Stimulated activated CD4-positive, alpha-beta T cell treated with anti-CD3 and anti-CD28 coated beads, Interleukin-2, amount 100 ng/mL, for 48 hours (primary cell): ENCODE data around the gene PSD.

Experiments used
- DNase-seq, 2 donors: peaks; one replicate each; pipeline ENCODE4 v3.0.0-alpha.2; 2020

The PSD gene

DNA sequence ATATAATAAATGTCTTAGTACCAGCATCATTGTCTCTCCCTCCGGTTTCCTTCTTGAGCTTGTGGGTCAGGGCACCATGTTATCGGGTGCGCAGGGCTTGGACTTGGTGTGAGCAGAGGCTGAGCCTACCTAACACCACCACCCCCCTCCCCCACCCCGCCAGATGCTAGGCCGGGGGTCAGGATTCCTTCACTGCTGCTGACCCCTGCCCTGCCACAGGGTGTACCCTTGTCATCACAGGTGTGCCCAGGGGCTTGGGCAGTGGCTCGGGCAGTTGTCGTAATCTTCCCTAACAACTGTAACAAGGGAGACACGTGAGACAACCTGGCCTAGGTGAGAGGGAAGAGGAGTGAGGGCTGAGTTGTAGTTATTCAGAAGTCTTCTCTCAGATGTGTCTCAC, 35.7 kb downstream of the PSD start:
- DNase-seq = no peak

DNA sequence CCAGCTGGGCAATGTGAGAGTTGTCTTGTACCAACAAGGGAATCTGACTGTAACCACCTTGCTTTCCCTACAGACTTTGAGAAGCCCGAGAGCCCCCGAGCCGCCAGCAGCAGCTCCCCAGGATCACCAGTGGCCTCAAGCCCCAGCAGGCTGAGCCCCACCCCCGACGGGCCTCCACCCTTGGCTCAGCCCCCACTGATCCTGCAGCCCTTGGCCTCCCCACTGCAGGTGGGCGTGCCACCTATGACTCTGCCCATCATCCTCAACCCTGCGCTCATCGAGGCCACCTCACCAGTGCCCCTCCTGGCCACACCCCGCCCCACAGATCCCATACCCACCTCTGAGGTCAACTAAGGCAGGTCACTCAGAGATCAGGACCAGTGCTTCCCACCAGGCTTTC, 36.6 kb downstream of the PSD start:
- no peak for DNase-seq

DNA sequence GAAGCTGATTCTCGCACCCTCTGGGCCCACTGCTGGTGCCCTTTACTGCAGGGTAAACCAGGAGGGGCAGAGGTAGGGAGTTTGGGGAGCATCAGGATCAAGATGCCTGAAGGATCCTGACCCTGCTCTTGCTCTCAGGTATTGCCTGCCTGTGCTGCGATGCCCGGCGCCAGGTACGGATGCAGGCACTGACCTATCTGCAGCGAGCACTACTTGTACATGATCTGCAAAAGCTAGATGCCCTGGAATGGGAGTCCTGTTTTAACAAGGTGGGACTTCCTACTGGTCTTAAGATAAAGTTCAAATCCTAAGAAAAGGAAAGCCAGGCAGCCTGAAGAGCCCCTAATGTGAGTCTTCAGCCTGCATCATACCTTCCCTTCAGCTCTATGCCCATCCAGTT, 39.2 kb downstream of the PSD start:
- DNase-seq = no peak

DNA sequence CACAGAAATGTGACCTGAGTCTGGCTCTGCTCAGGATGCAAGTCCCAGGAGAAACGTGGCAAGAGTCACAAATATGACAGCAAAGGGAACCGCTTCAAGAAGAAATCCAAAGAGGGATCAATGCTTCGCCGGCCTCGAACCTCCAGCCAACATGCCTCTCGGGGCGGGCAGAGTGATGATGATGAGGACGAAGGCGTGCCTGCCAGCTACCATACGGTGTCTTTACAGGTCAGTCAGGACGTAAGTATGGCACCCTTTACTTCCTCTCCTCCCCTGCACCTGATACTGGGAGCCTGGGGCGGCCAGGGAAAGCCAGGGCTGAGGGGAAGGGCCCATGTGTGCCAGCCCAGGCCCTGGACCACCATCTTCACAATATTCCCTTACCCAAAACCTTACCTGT, 41.7 kb downstream of the PSD start:
- DNase-seq = no peak

GRCh38 chr10:102375867-102376266, 42.7 kb downstream of the PSD start:
- DNase-seq = no peak

- no peak for DNase-seq
These were observed 43.3 kb downstream of the PSD start for GRCh38 chr10:102375250-102375649.

GRCh38 chr10:102371295-102371694, 47.3 kb downstream of the PSD start:
- no peak for DNase-seq

DNA sequence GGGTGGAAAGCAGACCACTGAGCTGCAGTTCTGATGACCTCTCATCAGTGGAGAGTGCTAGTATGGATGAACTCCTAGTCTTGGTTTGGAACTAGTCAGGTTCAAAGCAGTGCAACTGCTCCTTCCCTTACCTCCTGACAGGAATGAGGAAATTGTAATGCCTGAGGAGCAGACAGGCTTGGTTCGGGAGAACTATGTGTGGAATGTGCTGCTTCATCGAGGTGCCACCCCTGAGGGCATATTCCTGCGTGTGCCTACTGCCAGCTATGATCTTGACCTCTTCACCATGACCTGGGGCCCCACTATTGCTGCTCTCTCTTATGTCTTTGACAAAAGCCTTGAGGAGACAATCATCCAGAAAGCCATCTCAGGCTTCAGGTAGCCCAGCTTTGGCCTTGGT, 50.5 kb downstream of the PSD start:
- no peak for DNase-seq

DNA sequence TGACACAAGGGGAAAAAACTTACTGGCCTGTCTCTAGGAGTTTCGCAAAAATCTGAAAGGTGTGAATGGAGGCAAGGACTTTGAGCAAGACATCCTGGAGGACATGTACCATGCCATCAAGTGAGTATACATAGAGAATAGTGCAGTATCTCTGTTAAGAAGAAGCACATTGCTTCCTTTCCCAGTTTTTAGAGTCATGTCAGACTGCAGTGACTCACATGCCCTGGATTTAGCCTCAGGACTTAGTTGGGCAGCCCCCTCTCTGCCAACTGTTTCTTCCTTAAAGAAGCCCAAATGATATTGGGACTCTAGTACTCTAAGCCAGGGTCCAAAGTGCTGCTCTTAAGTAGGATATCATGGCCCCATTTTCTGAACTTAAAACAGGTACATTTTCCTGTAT, 51.1 kb downstream of the PSD start:
- no peak for DNase-seq

DNA sequence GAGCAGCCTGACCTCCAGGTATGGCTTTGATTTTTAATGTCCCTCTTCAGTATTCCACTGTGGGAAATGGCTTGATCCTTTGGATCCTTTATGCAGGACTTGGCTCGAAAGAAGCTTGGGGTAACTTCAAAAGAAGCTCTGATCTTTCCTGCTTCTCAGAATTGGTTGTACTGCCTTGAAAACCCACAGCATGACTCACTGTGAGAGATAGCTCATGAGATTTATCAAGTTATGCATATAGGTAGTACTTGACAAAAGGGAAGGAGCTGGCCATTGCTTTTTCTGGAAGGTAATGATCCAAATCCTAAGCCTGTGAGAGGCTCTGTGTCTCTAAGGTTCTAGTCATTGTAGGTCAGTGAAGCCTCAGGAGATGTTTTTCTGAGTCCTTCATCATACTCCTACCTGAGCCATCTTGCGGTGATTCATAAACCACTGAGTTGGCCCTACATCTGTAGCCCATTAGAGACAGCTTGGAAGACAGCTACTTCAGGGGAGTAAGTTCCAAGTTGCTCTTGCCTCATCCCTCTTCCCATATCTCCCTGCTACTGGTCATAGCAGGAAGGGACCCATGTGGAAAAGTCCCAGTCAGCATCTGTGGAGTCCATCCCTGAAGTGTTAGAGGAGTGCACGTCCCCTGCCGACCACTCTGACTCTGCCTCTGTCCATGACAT, 59.7 kb downstream of the PSD start:
- DNase-seq = no peak

DNA sequence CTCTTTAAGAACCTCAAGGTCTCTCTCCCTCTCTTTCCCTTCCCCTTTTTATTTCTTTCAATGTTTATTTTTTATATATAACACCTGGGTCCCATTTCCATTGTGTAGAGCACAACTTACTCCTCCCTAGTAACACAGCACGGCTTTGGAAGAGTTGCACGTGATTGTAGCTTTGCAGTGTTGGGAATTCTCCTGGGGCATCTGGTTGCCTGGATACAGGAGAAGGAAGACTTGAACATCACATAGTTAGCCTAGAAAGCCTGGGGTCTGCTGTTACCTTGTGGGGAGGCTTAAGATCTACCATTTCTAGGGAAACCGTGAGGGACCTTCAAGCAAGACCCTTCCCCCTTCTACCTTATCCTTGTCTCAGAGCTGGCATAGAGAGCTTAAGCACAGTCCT, 64.1 kb downstream of the PSD start:
- no peak for DNase-seq
